K562 (cell line): ENCODE measurements around the gene CPA3. TPM values are rescaled to one million over a fixed set of nuclear protein-coding genes. Genes with fewer than 3 reads are reported as not detected.

Experiments used
- CLOCK ChIP-seq: fragments of 250-450 bp; sonication (Bioruptor Pico); IDR thresholded peaks from 2 replicates; pipeline ENCODE4 v1.4.0; 2020; ENCODE audit warnings: mild to moderate bottlenecking, moderate library complexity, borderline replicate concordance
- GABPB2 ChIP-seq: fragments of 250-450 bp; sonication (Bioruptor Pico); conservative IDR thresholded peaks from 2 replicates; pipeline ENCODE4 v1.5.1; 2021; ENCODE audit warnings: mild to moderate bottlenecking
- TSHZ1 ChIP-seq: fragments of 250-450 bp; sonication (Bioruptor Pico); IDR thresholded peaks from 2 replicates; pipeline ENCODE4 v1.4.0; 2020; ENCODE audit warnings: mild to moderate bottlenecking, moderate library complexity
- polyA plus RNA-seq, 8 experiments: library from polyadenylated mRNA; depleted of rRNA in 4 of 8; stranded (reverse) in 5 of 8; unstranded in 3 of 8; fragments of >200 nt; fragmentation: Nextera tagmentation in 2 of 8; fragmentation: Illumina TruSeq in 1 of 8; extraction: Ambion mirVana in 2 of 8; extraction: Trizol in 1 of 8; gene quantifications; 2 replicates each; pipeline versions ENCODE4 v1.2.1 to v1.2.3, GENCODE V29; 2011 to 2014; ENCODE audit warnings: inconsistent platforms in 1 of 8, missing spikeins in 1 of 8
- total RNA-seq, 7 experiments: library from RNA; depleted of rRNA in 6 of 7; stranded (reverse); fragments of >200 nt in 6 of 7; fragmentation: Illumina TruSeq in 2 of 7; extraction: Trizol in 2 of 7; gene quantifications; 2 replicates each; pipeline versions ENCODE4 v1.2.1 to v1.2.3, GENCODE V29; 2011 to 2021; ENCODE audit warnings: low replicate concordance in 1 of 7
- TF ChIP-seq, protein P1 (sequence below), 2 experiments: fragments of 450-650 bp; formaldehyde crosslinking in 1 of 2; IDR thresholded peaks; 2 replicates each; pipeline versions ENCODE4 v1.4.0 to v1.6.1; 2014 to 2020; ENCODE audit warnings: mild to moderate bottlenecking in 2 of 2, borderline replicate concordance in 1 of 2, low read depth in 1 of 2

Gene CPA3
- total and polyA plus RNA-seq, 9 of the 15 experiments (the other 6 are each of a cell fraction or from before 2014, with no cell fraction given): not detected

GRCh38 chr3:148925845-148926244 lies 60.7 kb downstream of the CPA3 start (continued):
- TF ChIP-seq, protein P1, sequence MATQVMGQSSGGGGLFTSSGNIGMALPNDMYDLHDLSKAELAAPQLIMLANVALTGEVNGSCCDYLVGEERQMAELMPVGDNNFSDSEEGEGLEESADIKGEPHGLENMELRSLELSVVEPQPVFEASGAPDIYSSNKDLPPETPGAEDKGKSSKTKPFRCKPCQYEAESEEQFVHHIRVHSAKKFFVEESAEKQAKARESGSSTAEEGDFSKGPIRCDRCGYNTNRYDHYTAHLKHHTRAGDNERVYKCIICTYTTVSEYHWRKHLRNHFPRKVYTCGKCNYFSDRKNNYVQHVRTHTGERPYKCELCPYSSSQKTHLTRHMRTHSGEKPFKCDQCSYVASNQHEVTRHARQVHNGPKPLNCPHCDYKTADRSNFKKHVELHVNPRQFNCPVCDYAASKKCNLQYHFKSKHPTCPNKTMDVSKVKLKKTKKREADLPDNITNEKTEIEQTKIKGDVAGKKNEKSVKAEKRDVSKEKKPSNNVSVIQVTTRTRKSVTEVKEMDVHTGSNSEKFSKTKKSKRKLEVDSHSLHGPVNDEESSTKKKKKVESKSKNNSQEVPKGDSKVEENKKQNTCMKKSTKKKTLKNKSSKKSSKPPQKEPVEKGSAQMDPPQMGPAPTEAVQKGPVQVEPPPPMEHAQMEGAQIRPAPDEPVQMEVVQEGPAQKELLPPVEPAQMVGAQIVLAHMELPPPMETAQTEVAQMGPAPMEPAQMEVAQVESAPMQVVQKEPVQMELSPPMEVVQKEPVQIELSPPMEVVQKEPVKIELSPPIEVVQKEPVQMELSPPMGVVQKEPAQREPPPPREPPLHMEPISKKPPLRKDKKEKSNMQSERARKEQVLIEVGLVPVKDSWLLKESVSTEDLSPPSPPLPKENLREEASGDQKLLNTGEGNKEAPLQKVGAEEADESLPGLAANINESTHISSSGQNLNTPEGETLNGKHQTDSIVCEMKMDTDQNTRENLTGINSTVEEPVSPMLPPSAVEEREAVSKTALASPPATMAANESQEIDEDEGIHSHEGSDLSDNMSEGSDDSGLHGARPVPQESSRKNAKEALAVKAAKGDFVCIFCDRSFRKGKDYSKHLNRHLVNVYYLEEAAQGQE (IDR thresholded peaks at IDR 0.05; ENCODE audit: borderline replicate concordance): no peak
- TF ChIP-seq, protein P1 (CRISPR knock-in tag; IDR thresholded peaks at IDR 0.05; ENCODE audit: low read depth): no peak
- TF ChIP-seq TSHZ1 (CRISPR knock-in tag): no peak
- TF ChIP-seq GABPB2 (CRISPR knock-in tag): no peak
- no peak for TF ChIP-seq CLOCK (CRISPR knock-in tag)
